Vagina (tissue), 2 donors: ENCODE measurements around the gene ZBP1. TPM values are rescaled to one million over a fixed set of nuclear protein-coding genes. Genes with fewer than 3 reads are reported as not detected.

Source experiments
- DNase-seq, 2 donors: peaks; one replicate each; pipeline ENCODE4 v3.0.0-alpha.2; 2017; ENCODE audit errors: extremely low spot score in 2 of 2
- H3K27ac ChIP-seq: fragments of 200-600 bp; sonication (generic); one replicate; pipeline ENCODE4 v1.5.1; 2019
- H3K27me3 ChIP-seq: fragments of 200-600 bp; sonication (generic); one replicate; pipeline ENCODE4 v1.5.1; 2019
- H3K36me3 ChIP-seq, 2 donors: fragments of 200-600 bp; sonication (generic); one replicate each; pipeline ENCODE4 v1.5.1; 2017 to 2019
- H3K4me1 ChIP-seq: fragments of 200-600 bp; sonication (generic); one replicate; pipeline ENCODE4 v1.5.1; 2019
- H3K4me3 ChIP-seq, 2 donors: fragments of 200-600 bp; sonication (generic); 1 replicate in 1 of 2; 2 replicates in 1 of 2; pipeline ENCODE4 v1.5.1; 2016 to 2019
- H3K9me3 ChIP-seq: fragments of 200-600 bp; sonication (generic); one replicate; pipeline ENCODE4 v1.5.1; 2019
- CTCF ChIP-seq, 3 experiments: fragments of 450-650 bp in 2 of 3; fragments of 200-600 bp in 1 of 3; sonication (generic) in 1 of 3; IDR thresholded peaks; one replicate each; pipeline ENCODE4 v1.5.1; 2017 to 2019; ENCODE audit warnings: antibody characterized with exemption in 3 of 3, mild to moderate bottlenecking in 2 of 3, moderate library complexity in 2 of 3
- POLR2A ChIP-seq, 2 donors: fragments of 450-650 bp; IDR thresholded peaks; one replicate each; pipeline ENCODE4 v1.6.1; 2017; ENCODE audit warnings: antibody characterized with exemption in 2 of 2, mild to moderate bottlenecking in 2 of 2, moderate library complexity in 2 of 2
- POLR2AphosphoS5 ChIP-seq, 2 donors: sonication (generic); formaldehyde crosslinking; IDR thresholded peaks; one replicate each; pipeline ENCODE4 v1.9.0; 2017; ENCODE audit warnings: antibody characterized with exemption in 2 of 2, mild to moderate bottlenecking in 2 of 2, low read depth in 1 of 2; ENCODE audit not compliant: insufficient read depth in 1 of 2
- intact Hi-C: fragments of 100-400 bp; cut with DNase I; formaldehyde crosslinking; loops from one replicate; pipeline ENCODE4 v1.15.1; 2023
- total RNA-seq: library from RNA; depleted of rRNA; stranded (reverse); fragments of >200 nt; gene quantifications from one replicate; pipeline ENCODE4 v1.2.3, GENCODE V29; 2016

Gene ZBP1
- total RNA-seq, 1 donor from 2014 or later: 0.74 TPM

- no peaks in the 10 kb centered on the region for H3K9me3 ChIP-seq
- no peaks in the 10 kb centered on the region for H3K4me1 ChIP-seq
- H3K4me3 ChIP-seq: no peak overlapping the region
- TF ChIP-seq CTCF (IDR thresholded peaks at IDR 0.05): no peak
- no peak for TF ChIP-seq POLR2A (IDR thresholded peaks at IDR 0.05)
- no peak for TF ChIP-seq POLR2AphosphoS5 (IDR thresholded peaks at IDR 0.05; ENCODE audit: insufficient read depth in 1 of 2, low read depth in 1 of 2)
- intact Hi-C loops: no loop called here
- no peaks in the 10 kb centered on the region for H3K27me3 ChIP-seq
- no peak overlapping the region for H3K27ac ChIP-seq
- DNase-seq: no peak
- no peaks in the 10 kb centered on the region for H3K36me3 ChIP-seq
Measured at GRCh38 chr20:57561356-57562279, 58.6 kb downstream of the ZBP1 start.

GRCh38 chr20:57560554-57561355, 59.5 kb downstream of the ZBP1 start, which contains the start of gene PCK1:
PCK1 (plus strand) TSS chr20:57561110; CDS start chr20:57561412, 302 bp downstream.
- DNase-seq: no peak
- no peak within 1 kb of the TSS for H3K4me3 ChIP-seq
- H3K27ac ChIP-seq: no peak within 1 kb of the TSS
- no peak for TF ChIP-seq POLR2AphosphoS5 (IDR thresholded peaks at IDR 0.05; ENCODE audit: insufficient read depth in 1 of 2, low read depth in 1 of 2)
- TF ChIP-seq POLR2A (IDR thresholded peaks at IDR 0.05): no peak
- TF ChIP-seq CTCF (IDR thresholded peaks at IDR 0.05): no peak
- no peaks in the 10 kb centered on the region for H3K27me3 ChIP-seq
- H3K36me3 ChIP-seq: no peaks in the 10 kb centered on the region
- no peaks in the 10 kb centered on the region for H3K9me3 ChIP-seq
- no peaks in the 10 kb centered on the region for H3K4me1 ChIP-seq
- intact Hi-C loops: no loop called here

- Histone ChIP-seq H3K36me3 (no peaks in the 10 kb centered on the region), H3K9me3 (no peaks in the 10 kb centered on the region), H3K27ac (no peak overlapping the region), H3K4me3 (no peak overlapping the region), H3K4me1 (no peaks in the 10 kb centered on the region), H3K27me3 (no peaks in the 10 kb centered on the region)
- DNase-seq: no peak
- TF ChIP-seq POLR2A (IDR thresholded peaks at IDR 0.05) (no peak), CTCF (IDR thresholded peaks at IDR 0.05) (no peak), POLR2AphosphoS5 (IDR thresholded peaks at IDR 0.05; ENCODE audit: insufficient read depth in 1 of 2, low read depth in 1 of 2) (no peak)
- intact Hi-C loops: no loop called here
Measured at GRCh38 chr20:57559658-57560553, 60.3 kb downstream of the ZBP1 start.

- intact Hi-C loops: no loop called here
- Histone ChIP-seq H3K4me1 (no peaks in the 10 kb centered on the region), H3K4me3 (no peak overlapping the region), H3K27ac (no peak overlapping the region), H3K27me3 (no peaks in the 10 kb centered on the region), H3K36me3 (no peaks in the 10 kb centered on the region), H3K9me3 (no peaks in the 10 kb centered on the region)
- DNase-seq: no peak
- no peak for TF ChIP-seq POLR2A (IDR thresholded peaks at IDR 0.05)
- no peak for TF ChIP-seq POLR2AphosphoS5 (IDR thresholded peaks at IDR 0.05; ENCODE audit: insufficient read depth in 1 of 2, low read depth in 1 of 2)
- TF ChIP-seq CTCF (IDR thresholded peaks at IDR 0.05): no peak
Measured at GRCh38 chr20:57559289-57559634, 61.0 kb downstream of the ZBP1 start.
